GM21619 (cell line): ENCODE results near the gene ZNF211.

Experiments used
- ATAC-seq: cut with Tn5 transposase; IDR thresholded peaks from one replicate; pipeline ENCODE4 v1.9.1; 2021; ENCODE audit not compliant: unreplicated experiment

The ZNF211 gene

GRCh38 chr19:57655443-57655842 lies 22.5 kb downstream of the ZNF211 start:
- no peak for ATAC-seq

GRCh38 chr19:57656346-57656745 lies 23.4 kb downstream of the ZNF211 start:
- ATAC-seq: no peak

- ATAC-seq: no peak
Measured at GRCh38 chr19:57664269-57665127, 31.5 kb downstream of the ZNF211 start.

- no peak for ATAC-seq
Measured at GRCh38 chr19:57665261-57665806, 32.4 kb downstream of the ZNF211 start.

GRCh38 chr19:57667228-57667627 lies 34.3 kb downstream of the ZNF211 start:
- ATAC-seq: no peak

GRCh38 chr19:57668635-57669034 lies 35.7 kb downstream of the ZNF211 start, which contains the start of gene ZSCAN4:
TSS of gene ZSCAN4 (plus strand) at chr19:57668935. CDS start at chr19:57676146, 7,211 bp downstream.
- no peak for ATAC-seq

- ATAC-seq: no peak
Measured at GRCh38 chr19:57671124-57671895, 38.3 kb downstream of the ZNF211 start.

- ATAC-seq: no peak
Measured at GRCh38 chr19:57672466-57672865, 39.5 kb downstream of the ZNF211 start.

- ATAC-seq: no peak
Measured at GRCh38 chr19:57675881-57676280, 42.9 kb downstream of the ZNF211 start.

GRCh38 chr19:57682226-57682766 lies 49.3 kb downstream of the ZNF211 start:
- no peak for ATAC-seq

GRCh38 chr19:57686727-57687126 lies 53.8 kb downstream of the ZNF211 start:
- no peak for ATAC-seq

- ATAC-seq: no peak
Measured at GRCh38 chr19:57687363-57688010, 54.5 kb downstream of the ZNF211 start.

GRCh38 chr19:57688011-57688763 lies 55.2 kb downstream of the ZNF211 start:
- ATAC-seq: no peak

- no peak for ATAC-seq
Measured at GRCh38 chr19:57689750-57690149, 56.8 kb downstream of the ZNF211 start.
